Forelimb muscle (tissue), 1 donor: ENCODE measurements around the gene PRCD. TPM values are rescaled to one million over a fixed set of nuclear protein-coding genes. Genes with fewer than 3 reads are reported as not detected.

ENCODE experiments used
- DNase-seq: peaks from one replicate; pipeline ENCODE4 v3.0.0-alpha.2; 2013; ENCODE audit warnings: low read depth
- polyA plus RNA-seq: library from polyadenylated mRNA; unstranded; fragments of 120-200 nt; gene quantifications from one replicate; pipeline ENCODE4 v1.2.1, GENCODE V29; 2013; ENCODE audit not compliant: insufficient read length

The PRCD gene
- 4.8 TPM for polyA plus RNA-seq

GRCh38 chr17:76539631-76540271, at the start of gene PRCD:
Gene PRCD, plus strand, starts transcription at chr17:76540044. Its CDS starts 98 bp downstream, at chr17:76540142.
- no peak for DNase-seq

- DNase-seq = no peak
Observed at GRCh38 chr17:76490112-76490710, 49.6 kb upstream of the PRCD start.

GRCh38 chr17:76491271-76492122, 48.3 kb upstream of the PRCD start:
- no peak for DNase-seq

GRCh38 chr17:76492123-76492988, 47.5 kb upstream of the PRCD start:
- no peak for DNase-seq

GRCh38 chr17:76492989-76493501, 46.8 kb upstream of the PRCD start:
- no peak for DNase-seq

- no peak for DNase-seq
Observed at GRCh38 chr17:76493505-76494167, 46.2 kb upstream of the PRCD start.

- no peak for DNase-seq
Observed at GRCh38 chr17:76495663-76496400, 44.0 kb upstream of the PRCD start.

- DNase-seq = no peak
Observed at GRCh38 chr17:76496464-76496863, 43.4 kb upstream of the PRCD start.

- DNase-seq = no peak
Observed at GRCh38 chr17:76497699-76497978, 42.2 kb upstream of the PRCD start.

- no peak for DNase-seq
Observed at GRCh38 chr17:76497979-76498875, 41.6 kb upstream of the PRCD start.

GRCh38 chr17:76498876-76499251, 41.0 kb upstream of the PRCD start:
- no peak for DNase-seq

- no peak for DNase-seq
Observed at GRCh38 chr17:76499267-76499667, 40.6 kb upstream of the PRCD start.

GRCh38 chr17:76500074-76500746, 39.6 kb upstream of the PRCD start:
- no peak for DNase-seq

- no peak for DNase-seq
Observed at GRCh38 chr17:76500747-76501017, 39.2 kb upstream of the PRCD start.

- no peak for DNase-seq
Observed at GRCh38 chr17:76501018-76501826, 38.6 kb upstream of the PRCD start, which contains the start of gene RHBDF2. Gene RHBDF2, minus strand, starts transcription at chr17:76501423. Its CDS starts 19,899 bp downstream, at chr17:76481524.

- no peak for DNase-seq
Observed at GRCh38 chr17:76501827-76502307, 38.0 kb upstream of the PRCD start.

- no peak for DNase-seq
Observed at GRCh38 chr17:76502341-76503211, 37.3 kb upstream of the PRCD start.
